ENCODE data around the gene COL21A1. TPM values are rescaled to one million over a fixed set of nuclear protein-coding genes. Genes with fewer than 3 reads are reported as not detected.
"Not testable (repeated sequence)": the region's sequence is repeated elsewhere in the genome, so short reads cannot be mapped to it uniquely, and the experiment has no call there.

The COL21A1 gene
- total RNA-seq, 2 experiments from 2014 or later, result not detected

DNA sequence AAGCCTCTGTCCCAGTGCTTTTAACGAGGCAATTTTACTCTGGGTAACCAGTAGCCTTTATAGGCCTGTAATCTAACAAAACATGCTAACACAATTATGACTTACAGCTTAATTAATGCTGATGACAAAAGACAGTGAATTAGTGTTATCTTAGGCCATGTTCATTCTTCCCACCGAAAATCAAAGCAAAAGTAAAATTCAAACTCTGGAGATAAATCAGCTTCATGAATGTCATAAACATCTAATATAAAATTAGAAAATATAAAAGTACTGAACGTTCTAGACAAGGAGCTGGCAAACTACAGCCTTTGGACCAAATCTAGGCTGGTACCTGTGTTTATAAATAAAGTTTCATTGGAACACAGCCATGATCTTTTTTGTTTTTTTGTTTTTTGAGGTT lies 18.6 kb upstream of the COL21A1 start:
- Mint-ChIP-seq H3K27ac (no peak overlapping the region), H3K36me3 (ENCODE audit: low read depth) (no peaks in the 10 kb centered on the region), H3K9me3 (peaks cover 17% of the 10 kb centered on the region), H3K27me3 (ENCODE audit: low read depth) (no peaks in the 10 kb centered on the region), H3K4me3 (no peak overlapping the region), H3K4me1 (ENCODE audit: low read depth) (no peaks in the 10 kb centered on the region)
- intact Hi-C loops (cut with micrococcal nuclease), result no loop called here
- CTCF ChIA-PET, result no interaction called here
- no peak for DNase-seq

DNA sequence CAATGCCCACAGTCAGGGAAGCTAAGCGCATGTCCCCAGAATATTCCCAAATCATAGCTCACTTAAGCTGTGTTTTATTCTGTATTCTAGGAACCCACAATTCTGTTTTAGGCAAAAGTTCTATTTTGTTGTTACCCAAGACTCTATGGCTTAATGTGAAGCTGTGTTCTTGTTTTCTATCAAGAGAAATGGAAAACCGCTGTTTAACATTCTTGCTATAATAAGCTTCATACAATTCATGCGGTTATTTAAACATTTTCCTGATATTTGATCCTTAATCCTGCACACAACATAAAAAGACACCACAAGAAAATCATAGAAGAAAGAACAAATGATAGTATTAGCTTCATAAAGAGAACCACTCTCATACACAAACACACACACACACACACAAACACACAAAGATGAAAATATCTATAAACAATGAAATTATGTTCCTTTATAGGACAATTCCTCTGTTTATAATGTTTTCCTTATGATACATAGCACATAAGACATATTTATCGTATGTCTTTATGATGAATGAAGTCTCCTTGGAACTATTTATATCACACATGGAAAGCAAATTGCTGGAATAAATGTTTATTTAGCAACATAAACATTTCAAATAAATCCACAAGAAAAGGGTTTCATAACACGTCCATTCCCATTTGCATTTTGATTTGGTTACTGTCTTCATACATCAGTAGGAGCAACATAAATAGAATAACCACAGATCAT lies 16.4 kb upstream of the COL21A1 start:
- H3K27ac Mint-ChIP-seq, result no peak overlapping the region
- intact Hi-C loops (cut with micrococcal nuclease), result no loop called here
- H3K4me3 Mint-ChIP-seq, result no peak overlapping the region
- H3K36me3 Mint-ChIP-seq (ENCODE audit: low read depth), result no peaks in the 10 kb centered on the region
- no peaks in the 10 kb centered on the region for H3K9me3 Mint-ChIP-seq
- no peak for DNase-seq
- CTCF ChIA-PET, result interaction anchor here (1.4 kb wide), 1 partner anchor 51 kb away, joined by 3 read pairs; no protein-coding TSS in a partner anchor
- H3K27me3 Mint-ChIP-seq (ENCODE audit: low read depth), result peaks cover 2% of the 10 kb centered on the region
- H3K4me1 Mint-ChIP-seq (ENCODE audit: low read depth), result no peaks in the 10 kb centered on the region

DNA sequence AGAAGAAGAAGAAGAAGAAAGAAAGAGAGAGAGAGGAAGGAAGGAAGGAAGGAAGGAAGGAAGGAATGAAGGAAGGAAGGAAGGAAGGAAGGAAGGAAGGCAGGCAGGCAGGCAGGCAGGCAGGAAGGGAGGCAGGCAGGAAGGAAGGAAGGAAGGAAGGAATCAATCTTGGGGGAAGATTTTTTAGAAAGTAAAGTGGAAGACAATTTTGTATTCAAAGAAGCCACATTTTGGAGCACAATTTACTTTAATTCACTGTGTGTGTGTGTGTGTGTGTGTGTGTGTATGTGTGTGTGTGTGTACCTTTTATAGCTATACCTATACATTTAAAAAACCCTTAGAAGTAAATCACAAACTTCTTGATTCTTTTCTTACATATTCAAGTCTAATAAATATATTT lies 13.2 kb upstream of the COL21A1 start:
- DNase-seq; CTCF ChIA-PET; H3K27ac Mint-ChIP-seq; H3K27me3 Mint-ChIP-seq (ENCODE audit: low read depth); H3K4me3 Mint-ChIP-seq; H3K4me1 Mint-ChIP-seq (ENCODE audit: low read depth); intact Hi-C loops (cut with micrococcal nuclease); H3K36me3 Mint-ChIP-seq (ENCODE audit: low read depth); H3K9me3 Mint-ChIP-seq: not testable (repeated sequence)

DNA sequence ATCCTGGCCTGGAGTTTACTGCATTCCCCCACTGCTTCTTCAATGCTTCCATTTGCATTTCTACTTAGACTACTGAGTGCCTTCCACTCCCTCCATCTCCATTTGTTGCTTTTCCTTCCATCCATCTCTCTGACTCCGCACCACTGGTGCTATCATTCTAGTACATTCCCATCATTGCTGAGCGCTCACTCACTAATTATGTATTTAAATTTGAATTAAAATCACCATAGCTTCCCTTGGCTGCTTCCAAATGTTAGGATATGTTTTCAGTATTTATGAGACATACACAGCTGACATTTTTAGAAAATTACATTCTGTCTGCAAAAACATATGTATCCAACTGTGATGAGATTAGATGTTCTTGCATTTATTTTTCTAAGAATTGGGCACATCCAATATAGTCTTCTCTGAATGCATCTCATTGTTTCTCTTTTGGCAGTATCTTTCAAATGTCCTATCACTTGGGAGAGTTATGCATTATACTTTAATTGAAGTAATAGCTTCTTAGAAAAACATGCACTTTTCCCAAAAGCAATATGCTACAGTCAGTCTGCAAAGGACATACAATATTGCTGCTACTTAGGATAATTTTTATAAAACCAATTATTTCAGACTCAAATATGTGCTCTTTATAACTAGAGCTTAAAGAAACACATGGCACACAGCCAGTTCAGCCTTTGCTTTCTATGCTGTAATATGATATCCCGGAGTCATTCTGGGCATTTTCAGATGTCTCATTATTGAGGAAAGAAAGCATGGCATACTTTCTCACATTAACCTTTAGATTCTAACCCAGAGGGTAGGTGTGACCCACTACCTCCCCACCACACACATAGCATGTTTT lies 12.1 kb upstream of the COL21A1 start:
- H3K27me3 Mint-ChIP-seq (ENCODE audit: low read depth), result peaks cover 2% of the 10 kb centered on the region
- CTCF ChIA-PET, result no interaction called here
- no peak for DNase-seq
- H3K36me3 Mint-ChIP-seq (ENCODE audit: low read depth), result no peaks in the 10 kb centered on the region
- no peak overlapping the region for H3K27ac Mint-ChIP-seq
- no peaks in the 10 kb centered on the region for H3K4me1 Mint-ChIP-seq (ENCODE audit: low read depth)
- H3K9me3 Mint-ChIP-seq, result no peaks in the 10 kb centered on the region
- no peak overlapping the region for H3K4me3 Mint-ChIP-seq
- intact Hi-C loops (cut with micrococcal nuclease), result no loop called here

DNA sequence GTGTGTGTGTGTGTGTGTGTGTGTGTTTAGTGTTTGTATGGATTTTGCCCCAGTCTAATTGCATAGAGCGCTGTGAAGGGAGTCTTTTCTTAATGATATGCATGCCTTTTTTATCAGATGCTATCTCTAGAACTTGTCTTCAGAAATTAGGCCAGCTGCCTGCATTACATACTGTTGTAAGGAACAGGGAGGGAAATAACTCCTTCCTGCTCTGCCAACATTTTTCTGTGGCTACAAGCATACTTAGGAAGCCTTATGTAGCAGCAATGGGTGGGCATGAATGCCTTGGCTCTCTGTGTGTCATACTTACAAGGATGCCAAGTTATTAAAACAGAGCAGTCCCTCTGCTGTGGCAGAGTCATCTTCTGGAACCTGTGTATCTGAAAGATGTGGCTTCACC lies 8.0 kb upstream of the COL21A1 start:
- no peak overlapping the region for H3K27ac Mint-ChIP-seq
- no peaks in the 10 kb centered on the region for H3K4me1 Mint-ChIP-seq (ENCODE audit: low read depth)
- no peak overlapping the region for H3K4me3 Mint-ChIP-seq
- DNase-seq, result no peak
- CTCF ChIA-PET, result no interaction called here
- peaks cover 2% of the 10 kb centered on the region for H3K27me3 Mint-ChIP-seq (ENCODE audit: low read depth)
- H3K36me3 Mint-ChIP-seq (ENCODE audit: low read depth), result no peaks in the 10 kb centered on the region
- no peaks in the 10 kb centered on the region for H3K9me3 Mint-ChIP-seq
- intact Hi-C loops (cut with micrococcal nuclease), result no loop called here

DNA sequence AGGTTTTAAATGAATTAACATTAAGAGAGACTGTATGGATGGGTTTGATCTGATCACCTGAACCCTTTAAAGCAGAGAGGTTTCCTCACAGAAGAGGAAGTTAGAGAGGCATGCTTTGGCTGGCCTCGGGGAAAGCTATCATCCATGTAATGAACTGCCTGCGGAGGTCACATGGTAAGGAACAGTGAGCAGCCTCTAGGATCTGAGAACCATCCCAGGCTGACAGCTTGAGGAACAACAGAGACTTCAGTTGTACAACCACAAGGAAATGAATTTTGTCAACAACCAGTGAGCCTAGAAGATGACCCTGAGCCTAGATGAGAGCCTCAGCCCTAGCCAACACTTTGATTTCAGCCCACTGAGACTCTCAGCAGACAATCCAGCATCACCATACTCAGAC lies 2.9 kb upstream of the COL21A1 start:
- Mint-ChIP-seq H3K4me3 (no peak overlapping the region), H3K27me3 (ENCODE audit: low read depth) (peaks cover 18% of the 10 kb centered on the region), H3K4me1 (ENCODE audit: low read depth) (no peaks in the 10 kb centered on the region), H3K9me3 (peaks cover 1% of the 10 kb centered on the region), H3K36me3 (ENCODE audit: low read depth) (no peaks in the 10 kb centered on the region), H3K27ac (no peak overlapping the region)
- intact Hi-C loops (cut with micrococcal nuclease), result no loop called here
- CTCF ChIA-PET, result interaction anchor here (0.6 kb wide), 1 partner anchor 66 kb away, joined by 3 read pairs; no protein-coding TSS in a partner anchor
- DNase-seq, result no peak

DNA sequence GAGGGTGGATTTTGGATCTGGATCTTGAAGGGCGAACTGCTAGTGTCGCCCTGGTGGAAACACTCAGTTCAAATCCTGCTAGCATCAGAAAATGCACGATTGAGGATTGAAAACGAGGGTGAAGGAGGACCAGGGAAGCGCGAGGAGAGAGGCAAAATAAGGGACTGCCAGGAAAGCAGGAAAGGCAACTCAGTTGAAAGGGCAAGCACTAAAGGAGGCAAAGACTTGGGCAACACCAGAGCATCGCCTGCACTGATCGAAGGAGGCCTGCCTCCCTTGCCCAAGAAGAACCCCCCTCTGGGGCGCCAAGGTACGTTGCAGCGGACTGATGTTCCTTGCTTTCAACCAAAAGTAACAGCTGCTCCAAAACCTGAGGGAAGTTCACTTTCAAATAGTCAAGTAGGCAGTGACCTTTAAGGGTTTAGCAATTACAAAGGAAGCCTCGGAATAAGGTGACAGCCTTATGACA lies 308 bp upstream of the COL21A1 start:
- no peaks in the 10 kb centered on the region for H3K4me1 Mint-ChIP-seq (ENCODE audit: low read depth)
- H3K27ac Mint-ChIP-seq, result no peak overlapping the region
- H3K27me3 Mint-ChIP-seq (ENCODE audit: low read depth), result peaks cover 21% of the 10 kb centered on the region
- peaks cover 1% of the 10 kb centered on the region for H3K9me3 Mint-ChIP-seq
- no peak overlapping the region for H3K4me3 Mint-ChIP-seq
- CTCF ChIA-PET, result no interaction called here
- DNase-seq, result no peak
- H3K36me3 Mint-ChIP-seq (ENCODE audit: low read depth), result no peaks in the 10 kb centered on the region
- intact Hi-C loops (cut with micrococcal nuclease), result no loop called here

DNA sequence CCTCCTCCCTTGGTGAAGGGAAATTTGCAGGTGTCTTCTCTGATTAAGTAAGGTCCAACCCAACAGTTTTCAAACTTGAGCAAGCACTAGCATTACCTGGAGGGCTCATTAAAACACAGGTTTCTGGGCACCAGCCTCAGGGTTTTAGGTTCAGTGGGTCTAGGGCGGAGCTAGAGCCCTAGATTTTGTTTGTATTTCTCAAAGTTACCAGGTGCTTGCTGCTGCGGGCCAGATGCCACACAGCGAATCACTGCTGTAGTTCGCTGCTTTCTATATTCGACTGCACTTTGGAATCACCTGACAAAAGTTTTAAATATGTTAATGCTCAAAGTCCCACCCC lies 869 bp downstream of the COL21A1 start:
- intact Hi-C loops (cut with micrococcal nuclease), result no loop called here
- CTCF ChIA-PET, result no interaction called here
- H3K27me3 Mint-ChIP-seq (ENCODE audit: low read depth), result peaks cover 21% of the 10 kb centered on the region
- DNase-seq, result no peak
- H3K4me1 Mint-ChIP-seq (ENCODE audit: low read depth), result no peaks in the 10 kb centered on the region
- no peak overlapping the region for H3K4me3 Mint-ChIP-seq
- H3K36me3 Mint-ChIP-seq (ENCODE audit: low read depth), result no peaks in the 10 kb centered on the region
- H3K27ac Mint-ChIP-seq, result no peak overlapping the region
- H3K9me3 Mint-ChIP-seq, result peaks cover 1% of the 10 kb centered on the region

DNA sequence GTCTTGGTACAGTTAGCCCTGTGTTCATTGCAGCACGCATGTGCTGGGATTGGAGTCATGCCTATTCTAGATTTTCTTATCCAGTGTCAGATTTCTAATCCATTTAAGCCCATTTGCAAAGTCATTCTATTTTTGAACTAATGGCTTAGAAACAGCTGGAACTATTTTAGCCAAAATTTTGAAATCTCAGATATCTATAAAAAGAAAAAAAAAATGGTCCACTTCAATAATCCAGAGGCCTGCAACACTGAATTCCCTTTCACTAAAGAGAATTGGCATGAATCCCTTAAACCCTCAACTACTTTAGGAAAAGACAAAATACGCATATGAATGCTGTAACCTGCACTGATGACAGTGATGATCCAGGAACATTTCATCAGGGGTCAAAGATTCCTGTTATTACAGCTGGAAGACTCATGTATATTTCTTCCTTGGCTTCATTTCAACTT lies 1.5 kb downstream of the COL21A1 start:
- Mint-ChIP-seq H3K4me3 (no peak overlapping the region), H3K4me1 (ENCODE audit: low read depth) (no peaks in the 10 kb centered on the region), H3K27ac (no peak overlapping the region), H3K36me3 (ENCODE audit: low read depth) (no peaks in the 10 kb centered on the region), H3K27me3 (ENCODE audit: low read depth) (peaks cover 21% of the 10 kb centered on the region), H3K9me3 (peaks cover 1% of the 10 kb centered on the region)
- CTCF ChIA-PET, result no interaction called here
- no peak for DNase-seq
- intact Hi-C loops (cut with micrococcal nuclease), result no loop called here

DNA sequence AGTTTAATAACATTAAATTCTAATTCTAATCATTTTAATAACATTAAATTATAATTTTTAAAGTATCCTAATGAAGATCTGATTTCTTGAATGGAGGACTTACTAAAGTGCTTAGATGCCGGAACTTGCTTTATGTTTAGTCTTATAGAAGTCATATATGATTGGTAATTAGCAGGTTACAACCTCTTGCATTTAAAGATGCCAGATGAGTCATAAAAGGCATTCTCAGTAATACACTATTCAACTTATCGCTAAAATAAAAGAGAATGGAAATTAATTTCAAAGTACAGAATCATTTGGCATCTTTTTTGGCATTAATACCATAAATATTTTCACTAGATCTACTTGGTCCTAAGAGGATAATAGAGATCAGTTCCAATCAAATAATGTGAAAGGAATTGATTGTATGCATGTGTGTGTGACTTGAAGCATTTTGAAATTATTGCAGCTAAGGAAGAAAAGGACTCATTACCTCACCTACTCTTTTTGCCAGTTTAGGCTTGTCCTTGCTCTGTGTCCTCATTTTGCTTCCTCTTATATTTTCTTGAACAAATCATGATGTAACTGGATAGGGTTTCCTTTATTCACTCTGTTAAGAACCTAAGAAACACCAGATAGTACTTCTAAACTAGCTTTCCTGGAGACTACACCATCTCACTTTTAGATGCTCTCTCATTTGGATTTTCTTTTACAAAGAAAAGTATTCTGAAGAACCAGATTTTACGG lies 2.7 kb downstream of the COL21A1 start:
- Mint-ChIP-seq H3K27ac (no peak overlapping the region), H3K36me3 (ENCODE audit: low read depth) (no peaks in the 10 kb centered on the region), H3K4me3 (no peak overlapping the region), H3K9me3 (peaks cover 1% of the 10 kb centered on the region), H3K27me3 (ENCODE audit: low read depth) (peaks cover 21% of the 10 kb centered on the region), H3K4me1 (ENCODE audit: low read depth) (no peaks in the 10 kb centered on the region)
- DNase-seq, result no peak
- CTCF ChIA-PET, result no interaction called here
- intact Hi-C loops (cut with micrococcal nuclease), result no loop called here

DNA sequence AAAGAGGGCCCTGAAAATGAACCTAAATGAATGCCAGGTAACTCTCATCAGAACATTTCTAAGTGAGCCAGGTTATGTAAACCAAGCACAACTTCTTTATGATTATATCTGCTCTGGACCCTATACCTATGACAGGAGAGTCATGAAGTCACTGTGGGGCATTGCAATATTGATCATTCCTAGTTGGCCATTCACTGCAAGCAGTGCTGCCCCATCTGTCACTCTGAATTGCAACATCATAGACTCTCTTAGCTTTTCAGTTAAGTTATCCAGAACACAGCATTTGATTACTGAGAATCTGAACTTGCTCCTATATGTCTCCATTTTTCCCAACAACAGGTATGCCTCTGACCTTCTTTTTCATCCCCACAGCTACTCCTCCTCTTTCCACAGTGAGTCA lies 3.3 kb downstream of the COL21A1 start:
- no peaks in the 10 kb centered on the region for H3K36me3 Mint-ChIP-seq (ENCODE audit: low read depth)
- CTCF ChIA-PET, result no interaction called here
- no peak overlapping the region for H3K4me3 Mint-ChIP-seq
- peaks cover 1% of the 10 kb centered on the region for H3K9me3 Mint-ChIP-seq
- no peak overlapping the region for H3K27ac Mint-ChIP-seq
- no peak for DNase-seq
- intact Hi-C loops (cut with micrococcal nuclease), result no loop called here
- no peaks in the 10 kb centered on the region for H3K4me1 Mint-ChIP-seq (ENCODE audit: low read depth)
- H3K27me3 Mint-ChIP-seq (ENCODE audit: low read depth), result peaks cover 17% of the 10 kb centered on the region

DNA sequence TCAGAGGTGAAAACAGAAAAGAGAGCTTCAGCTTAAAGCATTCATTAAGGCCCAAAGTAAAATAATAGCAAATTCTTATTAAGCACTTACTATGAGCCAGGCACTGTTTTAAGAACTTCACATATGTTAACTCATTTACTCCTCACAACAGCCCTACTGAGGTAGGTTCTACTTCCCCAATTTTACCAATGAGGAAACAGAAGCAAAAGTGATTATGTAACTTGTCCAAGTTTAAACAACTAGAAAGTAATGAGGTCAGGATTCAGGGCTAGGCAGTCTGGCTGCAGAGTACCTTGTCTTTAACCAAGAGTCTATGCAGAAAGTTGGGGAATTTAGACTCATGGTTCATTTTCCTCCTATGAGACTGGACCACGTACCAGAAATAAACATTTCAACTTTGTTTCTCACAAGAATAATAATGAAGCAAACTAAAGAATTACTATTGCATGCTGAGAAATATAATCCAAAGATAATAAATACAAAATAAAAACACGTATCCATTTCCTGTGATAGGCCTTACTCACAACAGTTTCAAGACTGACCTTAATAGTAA lies 3.8 kb downstream of the COL21A1 start:
- peaks cover 15% of the 10 kb centered on the region for H3K27me3 Mint-ChIP-seq (ENCODE audit: low read depth)
- H3K4me3 Mint-ChIP-seq, result no peak overlapping the region
- DNase-seq, result no peak
- CTCF ChIA-PET, result no interaction called here
- H3K27ac Mint-ChIP-seq, result no peak overlapping the region
- peaks cover 1% of the 10 kb centered on the region for H3K9me3 Mint-ChIP-seq
- no peaks in the 10 kb centered on the region for H3K4me1 Mint-ChIP-seq (ENCODE audit: low read depth)
- no peaks in the 10 kb centered on the region for H3K36me3 Mint-ChIP-seq (ENCODE audit: low read depth)
- intact Hi-C loops (cut with micrococcal nuclease), result no loop called here

Data from activated naive CD4-positive, alpha-beta T cell treated with anti-CD3 and anti-CD28 coated beads for 36 hours (primary cell).